BLaER1 (cell line): ENCODE data around the gene MAD2L2.

Experiments used
- H3K27ac ChIP-seq: shearing (Covaris generic); formaldehyde crosslinking; 2 replicates; pipeline ENCODE4 v1.8.1; 2022
- H3K27me3 ChIP-seq: shearing (Covaris generic); formaldehyde crosslinking; 2 replicates; pipeline ENCODE4 v1.8.1; 2022
- H3K36me3 ChIP-seq: shearing (Covaris generic); formaldehyde crosslinking; 2 replicates; pipeline ENCODE4 v1.8.1; 2022
- H3K4me1 ChIP-seq: shearing (Covaris generic); formaldehyde crosslinking; 2 replicates; pipeline ENCODE4 v1.8.1; 2022
- H3K4me2 ChIP-seq: shearing (Covaris generic); formaldehyde crosslinking; 2 replicates; pipeline ENCODE4 v1.8.1; 2022
- H3K4me3 ChIP-seq: shearing (Covaris generic); formaldehyde crosslinking; 2 replicates; pipeline ENCODE4 v1.8.1; 2022
- H3K9ac ChIP-seq: shearing (Covaris generic); formaldehyde crosslinking; 2 replicates; pipeline ENCODE4 v1.8.1; 2022
- H3K9me3 ChIP-seq: shearing (Covaris generic); formaldehyde crosslinking; 2 replicates; pipeline ENCODE4 v1.8.1; 2022
- H4K20me1 ChIP-seq: shearing (Covaris generic); formaldehyde crosslinking; 2 replicates; pipeline ENCODE4 v1.8.1; 2022
- Cebpa-rat ChIP-seq: shearing (Covaris generic); IDR thresholded peaks from 2 replicates; pipeline ENCODE4 v1.8.1; 2022

Gene MAD2L2

DNA sequence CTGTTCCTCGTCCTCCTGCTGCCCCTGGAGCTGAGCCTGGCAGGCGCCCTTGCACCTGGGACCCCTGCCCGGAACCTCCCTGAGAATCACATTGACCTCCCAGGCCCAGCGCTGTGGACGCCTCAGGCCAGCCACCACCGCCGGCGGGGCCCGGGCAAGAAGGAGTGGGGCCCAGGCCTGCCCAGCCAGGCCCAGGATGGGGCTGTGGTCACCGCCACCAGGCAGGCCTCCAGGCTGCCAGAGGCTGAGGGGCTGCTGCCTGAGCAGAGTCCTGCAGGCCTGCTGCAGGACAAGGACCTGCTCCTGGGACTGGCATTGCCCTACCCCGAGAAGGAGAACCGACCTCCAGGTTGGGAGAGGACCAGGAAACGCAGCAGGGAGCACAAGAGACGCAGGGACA, 25.3 kb upstream of the MAD2L2 start:
- Histone ChIP-seq H4K20me1 (peaks cover 90% of the 10 kb centered on the region), H3K4me1 (peaks cover 78% of the 10 kb centered on the region), H3K27ac (peak overlapping the region; percentile 56), H3K9me3 (no peaks in the 10 kb centered on the region), H3K9ac (no peak overlapping the region), H3K4me2 (peak overlapping the region; percentile 97), H3K36me3 (peaks cover 57% of the 10 kb centered on the region), H3K4me3 (no peak overlapping the region), H3K27me3 (no peaks in the 10 kb centered on the region)
- TF ChIP-seq Cebpa-rat, result no peak

- peak overlapping the region; percentile 97 for H3K4me2 ChIP-seq
- no peak for TF ChIP-seq Cebpa-rat
- peak overlapping the region; percentile 56; the same call in 1 of the 2 replicates for H3K27ac ChIP-seq
- peaks cover 52% of the 10 kb centered on the region for H3K36me3 ChIP-seq
- H3K9me3 ChIP-seq, result no peaks in the 10 kb centered on the region
- H3K4me1 ChIP-seq, result peaks cover 85% of the 10 kb centered on the region
- H4K20me1 ChIP-seq, result peaks cover 96% of the 10 kb centered on the region
- H3K4me3 ChIP-seq, result no peak overlapping the region
- no peaks in the 10 kb centered on the region for H3K27me3 ChIP-seq
- 0 out of 2 replicates have a peak overlapping the region, but pooled peaks have one; percentile 48 for H3K9ac ChIP-seq
These were observed 24.6 kb upstream of the MAD2L2 start for GRCh38 chr1:11705596-11705995.

- Histone ChIP-seq H3K36me3 (peaks cover 46% of the 10 kb centered on the region), H3K9ac (peak overlapping the region; percentile 48), H3K4me3 (0 out of 2 replicates have a peak overlapping the region, but pooled peaks have one; percentile 6), H3K27ac (peak overlapping the region; percentile 51), H3K4me1 (peaks cover 93% of the 10 kb centered on the region), H3K4me2 (peak overlapping the region; percentile 97), H3K27me3 (no peaks in the 10 kb centered on the region), H3K9me3 (no peaks in the 10 kb centered on the region), H4K20me1 (peaks cover 96% of the 10 kb centered on the region)
- TF ChIP-seq Cebpa-rat, result no peak
These were observed 23.9 kb upstream of the MAD2L2 start for GRCh38 chr1:11704691-11705475.

DNA sequence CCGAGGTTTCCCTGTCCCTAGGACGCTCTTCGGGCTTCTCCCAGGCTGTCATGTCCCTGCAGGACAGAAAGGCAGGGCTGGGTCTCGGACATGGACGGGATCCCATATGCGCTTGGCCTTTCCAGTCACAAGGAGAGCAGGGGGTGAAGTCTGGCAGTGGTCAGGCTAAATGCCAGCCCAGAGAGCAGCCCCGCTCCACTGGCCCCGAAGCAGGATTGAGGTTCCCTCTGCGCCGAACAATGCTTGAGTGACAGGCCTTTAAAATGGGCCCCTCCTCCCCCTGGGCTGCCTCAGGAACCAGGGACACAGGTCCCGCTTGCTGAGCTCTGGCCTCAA, 23.2 kb upstream of the MAD2L2 start:
- H3K36me3 ChIP-seq, result peaks cover 39% of the 10 kb centered on the region
- H3K27ac ChIP-seq, result peak overlapping the region; percentile 51
- no peak for TF ChIP-seq Cebpa-rat
- no peaks in the 10 kb centered on the region for H3K27me3 ChIP-seq
- H3K9ac ChIP-seq, result peak overlapping the region; percentile 48
- H4K20me1 ChIP-seq, result peaks cover 98% of the 10 kb centered on the region
- 0 out of 2 replicates have a peak overlapping the region, but pooled peaks have one; percentile 6 for H3K4me3 ChIP-seq
- peaks cover 100% of the 10 kb centered on the region for H3K4me1 ChIP-seq
- peak overlapping the region; percentile 97 for H3K4me2 ChIP-seq
- H3K9me3 ChIP-seq, result no peaks in the 10 kb centered on the region

DNA sequence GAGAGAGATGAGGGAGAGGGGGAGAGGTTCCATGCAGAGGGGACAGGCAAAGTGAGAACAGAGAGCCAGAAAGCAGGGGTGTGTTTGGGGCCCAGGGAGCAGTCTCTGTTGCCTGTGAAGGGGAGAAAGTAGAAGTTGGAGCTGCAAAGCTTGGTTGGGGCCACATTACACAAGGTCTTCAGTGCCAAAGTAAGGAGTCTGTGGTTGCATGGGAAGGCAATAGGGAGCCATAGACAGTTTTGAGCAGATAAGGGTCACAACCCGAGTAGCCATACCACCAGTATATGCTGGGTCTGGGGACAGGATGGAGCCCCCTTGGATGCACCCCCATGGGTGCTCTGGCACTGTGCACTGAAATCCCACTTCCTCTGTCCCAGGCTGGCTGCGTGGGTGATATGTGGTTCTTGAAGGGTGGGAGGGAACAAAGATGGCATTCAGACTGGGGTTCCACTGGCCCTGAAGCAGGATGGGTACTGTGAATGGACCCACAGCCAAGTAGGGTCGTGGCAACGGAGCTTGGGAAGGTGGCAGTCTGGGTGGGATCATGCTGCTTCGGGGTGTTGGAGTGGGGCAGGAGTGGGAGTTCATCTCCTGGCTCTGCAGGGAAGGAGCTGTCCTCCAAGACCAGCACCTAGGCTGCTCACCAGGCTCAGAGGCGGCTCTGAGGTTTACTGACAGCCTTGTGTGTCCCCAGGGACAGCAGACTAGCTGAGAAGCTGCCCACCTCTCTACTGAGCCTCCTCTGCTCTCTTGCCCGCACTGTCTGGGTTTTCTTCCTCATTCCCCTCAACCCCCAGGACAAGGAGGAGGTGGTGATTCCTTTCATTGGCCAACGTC, 22.6 kb upstream of the MAD2L2 start:
- peak overlapping the region; percentile 51 for H3K27ac ChIP-seq
- H3K9me3 ChIP-seq, result no peaks in the 10 kb centered on the region
- H3K4me3 ChIP-seq, result no peak overlapping the region
- H3K4me2 ChIP-seq, result peak overlapping the region; percentile 97
- H3K4me1 ChIP-seq, result peaks cover 100% of the 10 kb centered on the region
- H3K36me3 ChIP-seq, result peaks cover 33% of the 10 kb centered on the region
- no peak for TF ChIP-seq Cebpa-rat
- H4K20me1 ChIP-seq, result peaks cover 98% of the 10 kb centered on the region
- no peaks in the 10 kb centered on the region for H3K27me3 ChIP-seq
- H3K9ac ChIP-seq, result peak overlapping the region; percentile 48; the same call in 1 of the 2 replicates

GRCh38 chr1:11701981-11702803, 21.2 kb upstream of the MAD2L2 start:
- Histone ChIP-seq H3K4me2 (peak overlapping the region; percentile 97), H3K27ac (0 out of 2 replicates have a peak overlapping the region, but pooled peaks have one; percentile 51), H3K9ac (no peak overlapping the region), H3K4me1 (peaks cover 100% of the 10 kb centered on the region), H3K36me3 (peaks cover 25% of the 10 kb centered on the region), H3K4me3 (no peak overlapping the region), H4K20me1 (peaks cover 98% of the 10 kb centered on the region), H3K9me3 (no peaks in the 10 kb centered on the region), H3K27me3 (no peaks in the 10 kb centered on the region)
- no peak for TF ChIP-seq Cebpa-rat

- Histone ChIP-seq H3K9ac (peak overlapping the region; percentile 53; the same call in 1 of the 2 replicates), H3K9me3 (no peaks in the 10 kb centered on the region), H3K27ac (peak overlapping the region; percentile 51; the same call in 1 of the 2 replicates), H3K27me3 (no peaks in the 10 kb centered on the region), H3K36me3 (peaks cover 24% of the 10 kb centered on the region), H4K20me1 (peaks cover 100% of the 10 kb centered on the region), H3K4me3 (no peak overlapping the region; the same call in 1 of the 2 replicates), H3K4me1 (peaks cover 100% of the 10 kb centered on the region), H3K4me2 (peak overlapping the region; percentile 97)
- no peak for TF ChIP-seq Cebpa-rat
These were observed 20.6 kb upstream of the MAD2L2 start for GRCh38 chr1:11701551-11701961.

DNA sequence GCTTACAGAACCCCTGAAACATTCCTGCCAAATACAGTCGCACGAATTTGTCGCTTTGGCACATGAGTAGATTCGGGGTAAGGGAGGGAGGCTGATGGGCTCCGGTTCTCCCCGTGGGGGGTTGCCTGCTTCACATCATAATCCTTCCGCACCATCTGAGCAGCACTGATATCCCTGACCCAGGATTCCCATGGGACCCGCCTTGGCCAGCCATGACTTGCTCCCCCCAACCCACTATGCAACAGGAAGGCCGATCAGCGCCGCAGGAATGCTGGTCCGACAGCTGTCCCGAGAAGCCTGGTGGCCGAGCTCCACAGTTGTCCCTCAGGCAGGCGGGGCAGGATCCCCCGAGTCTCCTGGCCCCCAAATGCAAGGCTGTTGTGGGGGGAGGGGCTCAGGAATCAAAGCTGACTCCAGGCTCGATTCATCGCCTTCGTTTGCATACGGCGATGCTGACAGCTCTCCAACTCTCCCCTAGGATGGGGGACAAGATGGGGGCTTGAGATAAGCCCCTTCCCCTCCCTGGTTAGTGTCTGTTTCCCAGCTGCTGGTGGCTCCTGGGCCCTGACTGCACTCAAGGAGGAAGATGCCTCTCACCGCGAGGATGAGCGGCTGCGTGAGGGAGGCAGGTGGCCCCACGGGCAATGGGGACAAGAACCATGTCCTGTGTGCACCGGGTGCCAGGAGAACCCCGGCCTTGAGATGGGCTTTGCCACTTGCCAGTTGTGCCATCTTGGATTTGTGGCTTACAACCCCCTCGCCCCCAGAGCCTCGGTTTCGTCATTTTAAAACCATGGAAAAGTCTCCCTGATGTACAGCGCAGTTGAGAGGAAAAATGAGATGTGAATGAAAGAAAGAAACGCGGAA, 19.9 kb upstream of the MAD2L2 start:
- no peaks in the 10 kb centered on the region for H3K9me3 ChIP-seq
- peak overlapping the region; percentile 45 for H3K27ac ChIP-seq
- no peaks in the 10 kb centered on the region for H3K27me3 ChIP-seq
- TF ChIP-seq Cebpa-rat, result no peak
- H4K20me1 ChIP-seq, result peaks cover 100% of the 10 kb centered on the region
- H3K4me2 ChIP-seq, result peak overlapping the region; percentile 97
- H3K4me3 ChIP-seq, result peak overlapping the region; percentile 54
- H3K9ac ChIP-seq, result peak overlapping the region; percentile 53; the same call in 1 of the 2 replicates
- peaks cover 24% of the 10 kb centered on the region for H3K36me3 ChIP-seq
- H3K4me1 ChIP-seq, result peaks cover 100% of the 10 kb centered on the region
